Mesodermal cell (in vitro differentiated cells): ENCODE measurements around the gene LONP2.
A peak's percentile ranks its signal among the peaks of the same experiment; 100 is the strongest.

ENCODE experiments used
- H3K27ac ChIP-seq: 2 replicates; pipeline ENCODE4 v1.7.0; 2013; ENCODE audit warnings: mild to moderate bottlenecking, low read depth, low read length, moderate library complexity; ENCODE audit not compliant: severe bottlenecking
- H3K36me3 ChIP-seq: 2 replicates; pipeline ENCODE4 v1.7.1; 2013; ENCODE audit warnings: mild to moderate bottlenecking, low read length, moderate library complexity; ENCODE audit not compliant: control insufficient read depth, insufficient read depth
- H3K4me1 ChIP-seq: one replicate; pipeline ENCODE4 v1.7.1; 2013; ENCODE audit warnings: mild to moderate bottlenecking, low read length; ENCODE audit not compliant: insufficient read depth, control insufficient read depth, poor library complexity, severe bottlenecking
- H3K4me3 ChIP-seq: 2 replicates; pipeline ENCODE4 v1.7.0; 2013; ENCODE audit warnings: low read length, control low read depth, mild to moderate bottlenecking; ENCODE audit not compliant: insufficient read depth, poor library complexity, severe bottlenecking; ENCODE audit errors: extremely low read depth
- H3K9me3 ChIP-seq: 2 replicates; pipeline ENCODE4 v1.7.1; 2013; ENCODE audit warnings: mild to moderate bottlenecking, low read length, moderate library complexity; ENCODE audit not compliant: control insufficient read depth
- WGBS, 2 experiments: methylation state at CpG; one replicate each; pipeline ENCODE4 v1.1.5; 2013; ENCODE audit warnings: missing lambda C conversion rate in 2 of 2; ENCODE audit not compliant: insufficient coverage in 2 of 2; 5-methylcytosine and 5-hydroxymethylcytosine counted together

LONP2 gene

GRCh38 chr16:48317614-48318315 is 73.7 kb downstream of the LONP2 start:
- Histone ChIP-seq H3K9me3 (no peaks in the 10 kb centered on the region), H3K4me3 (no peak overlapping the region), H3K36me3 (peaks cover 25% of the 10 kb centered on the region), H3K4me1 (peaks cover 13% of the 10 kb centered on the region), H3K27ac (peak overlapping the region; percentile 76)
- WGBS, 2 experiments = 65 to 67% methylated on average over 1 to 2 of the region's 2 CpGs

GRCh38 chr16:48318630-48319029 is 74.5 kb downstream of the LONP2 start:
- H3K36me3 ChIP-seq = peaks cover 25% of the 10 kb centered on the region
- peaks cover 14% of the 10 kb centered on the region for H3K4me1 ChIP-seq
- no peaks in the 10 kb centered on the region for H3K9me3 ChIP-seq
- H3K27ac ChIP-seq = peak overlapping the region; percentile 76
- 69 to 81% methylated on average over 2 to 3 of the region's 4 CpGs for WGBS, 2 experiments
- H3K4me3 ChIP-seq = no peak overlapping the region

GRCh38 chr16:48321317-48322036 is 77.4 kb downstream of the LONP2 start:
- H3K4me1 ChIP-seq = peaks cover 15% of the 10 kb centered on the region
- peaks cover 20% of the 10 kb centered on the region for H3K36me3 ChIP-seq
- H3K27ac ChIP-seq = no peak overlapping the region
- H3K4me3 ChIP-seq = no peak overlapping the region
- no CpG with 5 or more reads among the region's 2 CpGs for WGBS, 2 experiments
- H3K9me3 ChIP-seq = no peaks in the 10 kb centered on the region

- Histone ChIP-seq H3K9me3 (no peaks in the 10 kb centered on the region), H3K4me3 (no peak overlapping the region), H3K4me1 (peaks cover 2% of the 10 kb centered on the region), H3K27ac (no peak overlapping the region), H3K36me3 (peaks cover 22% of the 10 kb centered on the region)
- 100% methylated on average over 3 of the region's 7 CpGs for WGBS, 2 experiments
These were observed 80.0 kb downstream of the LONP2 start for GRCh38 chr16:48323783-48324775.

- WGBS, 2 experiments = 96 to 100% methylated on average over 2 to 3 of the region's 4 CpGs
- no peaks in the 10 kb centered on the region for H3K9me3 ChIP-seq
- H3K4me1 ChIP-seq = peaks cover 2% of the 10 kb centered on the region
- H3K36me3 ChIP-seq = peaks cover 17% of the 10 kb centered on the region
- no peak overlapping the region for H3K4me3 ChIP-seq
- H3K27ac ChIP-seq = no peak overlapping the region
These were observed 82.8 kb downstream of the LONP2 start for GRCh38 chr16:48326915-48327314.

- 83 to 90% methylated on average over 3 to 4 of the region's 4 CpGs for WGBS, 2 experiments
- no peaks in the 10 kb centered on the region for H3K9me3 ChIP-seq
- no peak overlapping the region for H3K27ac ChIP-seq
- H3K4me3 ChIP-seq = no peak overlapping the region
- H3K36me3 ChIP-seq = peaks cover 14% of the 10 kb centered on the region
- H3K4me1 ChIP-seq = no peaks in the 10 kb centered on the region
These were observed 85.0 kb downstream of the LONP2 start for GRCh38 chr16:48329138-48329537.

- no peak overlapping the region for H3K27ac ChIP-seq
- H3K4me1 ChIP-seq = peaks cover 3% of the 10 kb centered on the region
- WGBS, 2 experiments = 100% methylated on average over 2 of the region's 2 CpGs; no CpG with 5 or more reads in 1 of the 2 experiments
- H3K36me3 ChIP-seq = peaks cover 26% of the 10 kb centered on the region
- H3K9me3 ChIP-seq = no peaks in the 10 kb centered on the region
- H3K4me3 ChIP-seq = no peak overlapping the region
These were observed 86.2 kb downstream of the LONP2 start for GRCh38 chr16:48330189-48330840.

GRCh38 chr16:48330841-48331192 is 86.7 kb downstream of the LONP2 start:
- no peaks in the 10 kb centered on the region for H3K9me3 ChIP-seq
- H3K27ac ChIP-seq = no peak overlapping the region
- 100% methylated on average over 1 of the region's 3 CpGs; no CpG with 5 or more reads in 1 of the 2 experiments for whole genome bisulfite sequencing, 2 experiments
- H3K36me3 ChIP-seq = peaks cover 26% of the 10 kb centered on the region
- H3K4me3 ChIP-seq = no peak overlapping the region
- H3K4me1 ChIP-seq = peaks cover 8% of the 10 kb centered on the region

GRCh38 chr16:48332978-48333377 is 88.9 kb downstream of the LONP2 start:
- WGBS, 2 experiments = 94 to 97% methylated on average over 5 of the region's 5 CpGs
- Histone ChIP-seq H3K4me1 (peaks cover 14% of the 10 kb centered on the region), H3K9me3 (no peaks in the 10 kb centered on the region), H3K4me3 (no peak overlapping the region), H3K27ac (no peak overlapping the region), H3K36me3 (peaks cover 39% of the 10 kb centered on the region)

GRCh38 chr16:48334325-48334724 is 90.2 kb downstream of the LONP2 start:
- H3K4me3 ChIP-seq = no peak overlapping the region
- H3K36me3 ChIP-seq = peaks cover 44% of the 10 kb centered on the region
- WGBS, 2 experiments = 93 to 99% methylated on average over 9 of the region's 9 CpGs
- H3K27ac ChIP-seq = no peak overlapping the region
- no peaks in the 10 kb centered on the region for H3K9me3 ChIP-seq
- peaks cover 14% of the 10 kb centered on the region for H3K4me1 ChIP-seq
